Neural cell (in vitro differentiated cells): ENCODE measurements around the gene CDT1. TPM values are rescaled to one million over a fixed set of nuclear protein-coding genes. Genes with fewer than 3 reads are reported as not detected.
A peak's percentile ranks its signal among the peaks of the same experiment; 100 is the strongest.

Experiments used
- H2AFZ ChIP-seq: fragments of 200-600, 300-800 bp; sonication (generic), shearing (Covaris generic); 2 replicates; pipeline ENCODE4 v1.6.0; 2014; ENCODE audit warnings: low read depth, mild to moderate bottlenecking, antibody characterized with exemption, low read length, moderate library complexity
- H3F3A ChIP-seq: fragments of 200-600 bp; shearing (Covaris generic); 2 replicates; pipeline ENCODE4 v1.6.1; 2016; ENCODE audit warnings: mild to moderate bottlenecking, moderate library complexity, mixed read lengths, antibody characterized with exemption, low read length; ENCODE audit not compliant: insufficient read depth, poor library complexity, severe bottlenecking
- H3K27ac ChIP-seq: fragments of 200-600, 300-800 bp; sonication (generic), shearing (Covaris generic); 2 replicates; pipeline ENCODE4 v1.5.1; 2014; ENCODE audit warnings: mild to moderate bottlenecking, low read length, moderate library complexity
- H3K27me3 ChIP-seq: fragments of 300-800, 200-600 bp; sonication (generic), shearing (Covaris generic); 2 replicates; pipeline ENCODE4 v1.6.0; 2014; ENCODE audit warnings: mild to moderate bottlenecking, low read depth, low read length, moderate library complexity; ENCODE audit not compliant: insufficient read depth
- H3K36me3 ChIP-seq: fragments of 300-800, 200-600 bp; sonication (generic), shearing (Covaris generic); 2 replicates; pipeline ENCODE4 v1.5.1; 2014; ENCODE audit warnings: mild to moderate bottlenecking, antibody characterized with exemption, low read length, moderate library complexity; ENCODE audit not compliant: insufficient read depth
- H3K4me2 ChIP-seq: fragments of 300-800, 200-600 bp; sonication (generic), shearing (Covaris generic); 2 replicates; pipeline ENCODE4 v1.6.0; 2014; ENCODE audit warnings: mild to moderate bottlenecking, low read length
- H3K4me3 ChIP-seq: fragments of 300-800, 200-600 bp; sonication (generic), shearing (Covaris generic); 2 replicates; pipeline ENCODE4 v1.5.1; 2014; ENCODE audit warnings: mild to moderate bottlenecking, low read length, moderate library complexity
- H3K79me2 ChIP-seq: fragments of 200-600 bp; shearing (Covaris generic); replicated peaks from 2 replicates; pipeline ENCODE4 v1.6.0; 2014; ENCODE audit warnings: mild to moderate bottlenecking, low read length, moderate library complexity; ENCODE audit not compliant: insufficient read depth
- H3K9ac ChIP-seq: fragments of 300-800, 200-600 bp; sonication (generic), shearing (Covaris generic); 2 replicates; pipeline ENCODE4 v1.6.1; 2016; ENCODE audit warnings: mild to moderate bottlenecking, low read length, mixed read lengths
- H3K9me2 ChIP-seq: fragments of 200-600 bp; shearing (Covaris generic); 2 replicates; pipeline ENCODE4 v1.6.1; 2016; ENCODE audit warnings: mild to moderate bottlenecking, low read length, mixed read lengths; ENCODE audit not compliant: insufficient read depth
- H3K9me3 ChIP-seq: fragments of 200-600, 300-800 bp; sonication (generic), shearing (Covaris generic); 2 replicates; pipeline ENCODE4 v1.6.1; 2016; ENCODE audit warnings: mild to moderate bottlenecking, mixed run types, low read length, moderate library complexity, mixed read lengths
- H4K20me1 ChIP-seq: fragments of 200-600 bp; shearing (Covaris generic); 2 replicates; pipeline ENCODE4 v1.6.1; 2016; ENCODE audit warnings: mild to moderate bottlenecking, mixed run types; ENCODE audit not compliant: insufficient read depth
- EP300 ChIP-seq: fragments of 450-650 bp; conservative IDR thresholded peaks from 2 replicates; pipeline ENCODE4 v1.6.1; 2014; ENCODE audit warnings: antibody characterized with exemption, mild to moderate bottlenecking, moderate library complexity; ENCODE audit not compliant: poor library complexity, severe bottlenecking
- EZH2 ChIP-seq: fragments of 200-600, 300-800 bp; shearing (Covaris generic), sonication (generic); IDR thresholded peaks from 2 replicates; pipeline ENCODE4 v1.6.1; 2014; ENCODE audit warnings: antibody characterized with exemption, low read length, borderline replicate concordance, mild to moderate bottlenecking; ENCODE audit not compliant: insufficient read depth, poor library complexity, severe bottlenecking
- MXI1 ChIP-seq: fragments of 450-650 bp; conservative IDR thresholded peaks from 2 replicates; pipeline ENCODE4 v1.6.1; 2014; ENCODE audit warnings: antibody characterized with exemption, mild to moderate bottlenecking; ENCODE audit not compliant: poor library complexity, severe bottlenecking
- POLR2AphosphoS5 ChIP-seq: IDR thresholded peaks from 2 replicates; pipeline ENCODE4 v1.6.1; 2012
- RAD21 ChIP-seq: fragments of 450-650 bp; conservative IDR thresholded peaks from 2 replicates; pipeline ENCODE4 v1.6.1; 2014; ENCODE audit warnings: antibody characterized with exemption, mild to moderate bottlenecking, moderate library complexity
- REST ChIP-seq: IDR thresholded peaks from 2 replicates; pipeline ENCODE4 v1.6.1; 2012; ENCODE audit warnings: borderline replicate concordance
- SMC3 ChIP-seq: fragments of 450-650 bp; conservative IDR thresholded peaks from 2 replicates; pipeline ENCODE4 v1.6.1; 2014; ENCODE audit warnings: antibody characterized with exemption, mild to moderate bottlenecking, moderate library complexity; ENCODE audit not compliant: poor library complexity
- TAF1 ChIP-seq: IDR thresholded peaks from 2 replicates; pipeline ENCODE4 v1.6.1; 2012; ENCODE audit warnings: low read depth
- polyA plus RNA-seq: library from polyadenylated mRNA; depleted of rRNA; stranded (reverse); fragments of >200 nt; gene quantifications from 2 replicates; pipeline ENCODE4 v1.2.3, GENCODE V29; 2014
- TF ChIP-seq, protein P1 (sequence below): fragments of 450-650 bp; IDR thresholded peaks from 2 replicates; pipeline ENCODE4 v1.5.1; 2014; ENCODE audit warnings: antibody characterized with exemption, mild to moderate bottlenecking, moderate library complexity; ENCODE audit not compliant: poor library complexity, severe bottlenecking

CDT1 gene
- polyA plus RNA-seq, 1 donor from 2014 or later = 1.0 TPM

GRCh38 chr16:88800277-88800592 lies 3.4 kb upstream of the CDT1 start:
- peaks cover 7% of the 10 kb centered on the region for H3K79me2 ChIP-seq
- TF ChIP-seq TAF1 (no peak), POLR2AphosphoS5 (no peak), REST (no peak)
- TF ChIP-seq, protein P1, sequence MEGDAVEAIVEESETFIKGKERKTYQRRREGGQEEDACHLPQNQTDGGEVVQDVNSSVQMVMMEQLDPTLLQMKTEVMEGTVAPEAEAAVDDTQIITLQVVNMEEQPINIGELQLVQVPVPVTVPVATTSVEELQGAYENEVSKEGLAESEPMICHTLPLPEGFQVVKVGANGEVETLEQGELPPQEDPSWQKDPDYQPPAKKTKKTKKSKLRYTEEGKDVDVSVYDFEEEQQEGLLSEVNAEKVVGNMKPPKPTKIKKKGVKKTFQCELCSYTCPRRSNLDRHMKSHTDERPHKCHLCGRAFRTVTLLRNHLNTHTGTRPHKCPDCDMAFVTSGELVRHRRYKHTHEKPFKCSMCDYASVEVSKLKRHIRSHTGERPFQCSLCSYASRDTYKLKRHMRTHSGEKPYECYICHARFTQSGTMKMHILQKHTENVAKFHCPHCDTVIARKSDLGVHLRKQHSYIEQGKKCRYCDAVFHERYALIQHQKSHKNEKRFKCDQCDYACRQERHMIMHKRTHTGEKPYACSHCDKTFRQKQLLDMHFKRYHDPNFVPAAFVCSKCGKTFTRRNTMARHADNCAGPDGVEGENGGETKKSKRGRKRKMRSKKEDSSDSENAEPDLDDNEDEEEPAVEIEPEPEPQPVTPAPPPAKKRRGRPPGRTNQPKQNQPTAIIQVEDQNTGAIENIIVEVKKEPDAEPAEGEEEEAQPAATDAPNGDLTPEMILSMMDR = no peak

GRCh38 chr16:88804173-88804551 lies 573 bp downstream of the CDT1 start:
- no peaks in the 10 kb centered on the region for H3K9me2 ChIP-seq
- no peak for TF ChIP-seq TAF1
- no peak for TF ChIP-seq REST
- TF ChIP-seq, protein P1 = no peak
- TF ChIP-seq SMC3 = no peak
- TF ChIP-seq RAD21 = no peak
- TF ChIP-seq EZH2 = no peak
- TF ChIP-seq POLR2AphosphoS5 = no peak
- no peak for TF ChIP-seq MXI1
- no peak for TF ChIP-seq EP300
- H3K4me2 ChIP-seq = no peak overlapping the region
- H3K27ac ChIP-seq = no peak overlapping the region
- H3K4me3 ChIP-seq = peak overlapping the region; percentile 70
- H4K20me1 ChIP-seq = no peaks in the 10 kb centered on the region
- H3K9me3 ChIP-seq = no peaks in the 10 kb centered on the region
- no peaks in the 10 kb centered on the region for H3K27me3 ChIP-seq
- H3K79me2 ChIP-seq = peaks cover 7% of the 10 kb centered on the region
- H2AFZ ChIP-seq = no peak overlapping the region
- peak overlapping the region; percentile 34 for H3K9ac ChIP-seq
- H3F3A ChIP-seq = no peaks in the 10 kb centered on the region
- H3K36me3 ChIP-seq = no peaks in the 10 kb centered on the region

More at GRCh38 chr16:88800277-88800592, 3.4 kb upstream of the CDT1 start:
- Histone ChIP-seq H4K20me1 (no peaks in the 10 kb centered on the region), H3K27ac (no peak overlapping the region), H3F3A (no peaks in the 10 kb centered on the region), H3K4me3 (no peak overlapping the region), H3K9me3 (no peaks in the 10 kb centered on the region), H3K36me3 (no peaks in the 10 kb centered on the region), H3K9ac (no peak overlapping the region), H3K27me3 (no peaks in the 10 kb centered on the region), H3K9me2 (no peaks in the 10 kb centered on the region), H2AFZ (no peak overlapping the region), H3K4me2 (no peak overlapping the region)
